ENCODE results near the gene NECTIN4. TPM values are rescaled to one million over a fixed set of nuclear protein-coding genes. Genes with fewer than 3 reads are reported as not detected.
A peak's percentile ranks its signal among the peaks of the same experiment; 100 is the strongest.

Gene NECTIN4
- total RNA-seq, 1 donor from 2014 or later = not detected

DNA sequence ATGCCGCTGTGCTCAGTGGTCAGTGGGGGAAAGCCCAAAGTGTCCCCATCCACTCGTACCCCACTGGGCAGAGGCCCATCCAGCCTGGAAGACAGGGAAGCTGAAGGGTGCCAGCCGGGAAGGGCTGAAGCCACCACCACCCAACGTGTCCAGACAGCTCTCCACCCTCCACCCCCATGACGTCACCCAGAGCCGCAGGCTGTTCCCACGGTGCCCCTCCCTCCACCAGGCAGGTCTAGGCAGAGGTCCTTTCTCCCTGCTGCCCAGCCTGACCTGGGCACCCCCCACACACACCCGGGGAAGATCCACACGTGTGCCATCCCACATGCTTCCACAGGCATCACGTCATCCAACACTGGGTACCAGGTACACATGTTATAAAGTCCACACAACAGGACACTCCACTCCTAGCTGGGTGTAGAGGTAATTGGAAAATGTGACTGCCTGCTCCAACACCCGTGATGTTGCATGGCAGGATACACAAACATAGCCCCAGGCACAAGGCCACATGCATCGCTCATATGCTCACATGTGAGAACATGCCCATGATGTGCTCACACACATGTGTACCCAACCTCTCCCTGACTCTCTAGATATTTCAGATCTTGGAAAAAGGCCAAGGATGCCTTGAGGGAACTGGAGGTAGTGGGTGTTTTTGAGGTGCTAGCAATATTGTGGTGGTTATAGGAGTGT is 14.5 kb downstream of the NECTIN4 start:
- Mint-ChIP-seq H3K27ac (ENCODE audit: unreplicated experiment) (no peak overlapping the region), H3K4me3 (no peak overlapping the region), H3K36me3 (ENCODE audit: low read depth) (no peaks in the 10 kb centered on the region), H3K4me1 (peaks cover 29% of the 10 kb centered on the region), H3K9me3 (no peaks in the 10 kb centered on the region), H3K27me3 (ENCODE audit: low read depth) (no peaks in the 10 kb centered on the region)
- TF ChIP-seq, protein P1, sequence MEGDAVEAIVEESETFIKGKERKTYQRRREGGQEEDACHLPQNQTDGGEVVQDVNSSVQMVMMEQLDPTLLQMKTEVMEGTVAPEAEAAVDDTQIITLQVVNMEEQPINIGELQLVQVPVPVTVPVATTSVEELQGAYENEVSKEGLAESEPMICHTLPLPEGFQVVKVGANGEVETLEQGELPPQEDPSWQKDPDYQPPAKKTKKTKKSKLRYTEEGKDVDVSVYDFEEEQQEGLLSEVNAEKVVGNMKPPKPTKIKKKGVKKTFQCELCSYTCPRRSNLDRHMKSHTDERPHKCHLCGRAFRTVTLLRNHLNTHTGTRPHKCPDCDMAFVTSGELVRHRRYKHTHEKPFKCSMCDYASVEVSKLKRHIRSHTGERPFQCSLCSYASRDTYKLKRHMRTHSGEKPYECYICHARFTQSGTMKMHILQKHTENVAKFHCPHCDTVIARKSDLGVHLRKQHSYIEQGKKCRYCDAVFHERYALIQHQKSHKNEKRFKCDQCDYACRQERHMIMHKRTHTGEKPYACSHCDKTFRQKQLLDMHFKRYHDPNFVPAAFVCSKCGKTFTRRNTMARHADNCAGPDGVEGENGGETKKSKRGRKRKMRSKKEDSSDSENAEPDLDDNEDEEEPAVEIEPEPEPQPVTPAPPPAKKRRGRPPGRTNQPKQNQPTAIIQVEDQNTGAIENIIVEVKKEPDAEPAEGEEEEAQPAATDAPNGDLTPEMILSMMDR (conservative IDR thresholded peaks at IDR 0.05) = no peak
- no peak for DNase-seq (ENCODE audit: low read depth, low spot score)

DNA sequence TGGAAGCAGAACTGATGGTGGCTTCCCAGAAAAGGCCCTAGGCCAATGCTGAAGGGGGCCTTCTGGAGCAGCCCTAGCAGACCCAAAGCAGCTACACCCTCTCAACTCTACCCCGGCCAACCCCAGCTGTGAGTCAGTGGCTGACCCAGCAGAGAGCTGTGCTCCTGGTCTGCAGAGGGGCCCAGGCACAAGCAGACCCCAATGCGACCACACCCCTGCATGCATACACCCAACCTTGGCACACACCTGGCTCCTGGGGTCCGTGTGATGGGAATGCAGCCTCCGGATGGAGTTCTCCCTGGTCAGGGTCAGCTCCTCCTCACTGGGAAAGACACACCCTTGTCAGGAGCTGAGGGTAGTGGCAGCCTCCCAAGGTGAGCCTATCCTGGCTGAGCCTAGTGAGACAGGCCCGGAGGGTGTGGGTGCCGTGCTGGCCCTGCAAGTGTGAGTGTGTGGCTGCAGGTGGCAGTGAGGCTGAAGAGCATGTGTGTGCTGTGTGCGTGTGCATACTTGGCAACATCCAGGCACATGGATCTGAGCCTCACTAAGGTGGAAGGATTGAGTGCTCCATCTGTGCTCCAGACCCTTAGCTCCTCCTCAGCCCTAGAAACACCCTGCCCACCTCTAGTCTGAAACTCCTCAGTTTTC is 15.8 kb downstream of the NECTIN4 start:
- no peaks in the 10 kb centered on the region for H3K27me3 Mint-ChIP-seq (ENCODE audit: low read depth)
- no peaks in the 10 kb centered on the region for H3K9me3 Mint-ChIP-seq
- H3K36me3 Mint-ChIP-seq (ENCODE audit: low read depth) = no peaks in the 10 kb centered on the region
- H3K4me3 Mint-ChIP-seq = no peak overlapping the region
- TF ChIP-seq, protein P1 (conservative IDR thresholded peaks at IDR 0.05) = no peak
- peak overlapping the region; percentile 72 for H3K27ac Mint-ChIP-seq (ENCODE audit: unreplicated experiment)
- peaks cover 24% of the 10 kb centered on the region for H3K4me1 Mint-ChIP-seq
- no peak for DNase-seq (ENCODE audit: low read depth, low spot score)

DNA sequence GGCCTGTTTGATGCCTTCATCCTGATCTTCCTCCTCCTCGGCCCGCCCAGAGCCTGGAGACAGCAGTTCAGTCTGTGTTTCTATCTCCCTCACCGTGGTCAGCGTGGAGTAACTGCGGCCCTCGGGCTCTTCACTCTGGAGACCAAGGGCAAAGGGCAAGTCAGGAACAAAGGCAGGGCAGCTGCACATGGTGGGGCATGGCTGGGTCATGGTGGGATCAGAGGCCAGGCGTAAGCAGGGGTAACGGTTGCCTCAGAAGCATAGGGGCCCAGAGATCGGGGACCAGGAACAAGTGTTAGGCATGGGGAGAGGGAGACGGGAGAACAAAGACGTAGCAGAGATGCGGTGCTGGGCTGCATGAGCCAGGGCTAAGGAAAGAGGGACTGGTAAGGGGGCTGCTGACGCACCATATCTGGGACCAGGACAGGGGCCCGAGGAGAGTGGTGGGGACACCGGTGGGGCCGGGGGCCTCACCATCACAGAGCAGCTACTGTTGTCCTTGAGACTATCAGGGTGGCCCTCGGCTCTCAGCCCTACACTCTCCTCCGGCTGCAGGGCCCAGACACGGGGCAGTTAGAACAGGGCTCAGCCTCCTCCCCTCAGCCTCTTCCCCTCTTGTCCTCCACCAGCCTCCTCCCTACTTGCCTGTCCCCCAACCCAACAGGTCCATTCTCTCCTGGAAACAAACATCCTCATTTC is 16.5 kb downstream of the NECTIN4 start:
- H3K36me3 Mint-ChIP-seq (ENCODE audit: low read depth) = no peaks in the 10 kb centered on the region
- peak overlapping the region; percentile 99 for H3K27ac Mint-ChIP-seq (ENCODE audit: unreplicated experiment)
- no peaks in the 10 kb centered on the region for H3K9me3 Mint-ChIP-seq
- TF ChIP-seq, protein P1 (conservative IDR thresholded peaks at IDR 0.05) = no peak
- H3K27me3 Mint-ChIP-seq (ENCODE audit: low read depth) = peaks cover 3% of the 10 kb centered on the region
- H3K4me1 Mint-ChIP-seq = peaks cover 24% of the 10 kb centered on the region
- no peak overlapping the region for H3K4me3 Mint-ChIP-seq
- peak; percentile 37 for DNase-seq (ENCODE audit: low read depth, low spot score)

DNA sequence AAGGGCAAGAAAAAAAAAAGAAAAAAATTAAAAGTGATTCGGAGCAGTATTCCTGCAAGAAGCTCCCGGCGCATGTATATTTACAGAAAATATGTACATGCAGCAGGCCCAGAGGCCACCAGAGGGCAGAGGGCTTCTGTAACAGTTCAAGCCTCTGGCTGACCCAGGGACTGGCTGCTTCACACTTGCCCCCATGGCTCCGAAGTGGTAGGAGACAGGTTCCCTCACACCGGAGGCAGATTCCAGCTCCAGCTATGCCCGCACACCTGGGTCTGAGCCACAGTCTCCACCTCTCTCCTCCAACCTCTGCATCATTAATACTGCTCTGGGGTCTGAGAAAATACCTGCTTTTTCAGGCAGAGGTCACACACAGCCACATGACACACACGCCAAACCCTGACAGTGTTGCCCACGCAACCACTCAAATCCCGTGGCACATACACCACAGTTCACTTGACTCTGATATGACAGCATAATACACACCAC is 17.4 kb downstream of the NECTIN4 start:
- Mint-ChIP-seq H3K9me3 (no peaks in the 10 kb centered on the region), H3K27ac (ENCODE audit: unreplicated experiment) (no peak overlapping the region), H3K27me3 (ENCODE audit: low read depth) (peaks cover 7% of the 10 kb centered on the region), H3K4me1 (peaks cover 24% of the 10 kb centered on the region), H3K36me3 (ENCODE audit: low read depth) (no peaks in the 10 kb centered on the region), H3K4me3 (peak overlapping the region; percentile 31)
- TF ChIP-seq, protein P1 (conservative IDR thresholded peaks at IDR 0.05) = peak; percentile 72
- DNase-seq (ENCODE audit: low read depth, low spot score) = peak; percentile 33

DNA sequence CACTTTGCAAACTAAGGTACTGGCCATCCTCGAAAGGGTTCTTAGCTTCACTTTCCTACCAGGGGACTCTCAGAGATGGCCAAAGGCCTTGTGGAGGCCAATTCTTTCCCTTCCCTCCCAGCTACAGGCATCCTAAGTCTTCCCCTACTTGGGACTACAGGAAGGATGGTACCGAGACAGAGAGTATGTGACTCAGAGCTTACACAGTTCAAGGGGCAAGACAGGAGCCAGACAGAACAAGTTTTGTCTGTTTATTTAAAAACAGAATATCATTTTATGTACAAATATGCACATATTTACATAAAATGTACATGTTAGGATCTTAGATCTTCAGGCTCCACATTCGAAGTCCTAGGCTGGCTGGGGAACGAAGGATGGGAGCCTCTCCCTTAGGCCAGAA is 18.6 kb downstream of the NECTIN4 start:
- Mint-ChIP-seq H3K4me1 (peaks cover 24% of the 10 kb centered on the region), H3K9me3 (no peaks in the 10 kb centered on the region), H3K27me3 (ENCODE audit: low read depth) (peaks cover 7% of the 10 kb centered on the region), H3K36me3 (ENCODE audit: low read depth) (no peaks in the 10 kb centered on the region), H3K27ac (ENCODE audit: unreplicated experiment) (no peak overlapping the region), H3K4me3 (no peak overlapping the region)
- TF ChIP-seq, protein P1 (conservative IDR thresholded peaks at IDR 0.05) = no peak
- DNase-seq (ENCODE audit: low read depth, low spot score) = no peak
